ENCODE data around the gene STXBP6.
A peak's percentile ranks its signal among the peaks of the same experiment; 100 is the strongest.

The STXBP6 gene

GRCh38 chr14:24828486-24828885, 221.5 kb downstream of the STXBP6 start:
- ATAC-seq (replicated peaks) (no peak), DNase-seq (no peak)
- H3K27me3 Mint-ChIP-seq, result peaks cover 0 to 6% of the 10 kb centered on the region in 2 donors
- no peaks in the 10 kb centered on the region for H3K4me1 Mint-ChIP-seq
- no peak overlapping the region for H3K27ac Mint-ChIP-seq
- H3K36me3 Mint-ChIP-seq, result no peaks in the 10 kb centered on the region
- no peak overlapping the region for H3K4me3 Mint-ChIP-seq
- H3K9me3 Mint-ChIP-seq, result no peaks in the 10 kb centered on the region

DNA sequence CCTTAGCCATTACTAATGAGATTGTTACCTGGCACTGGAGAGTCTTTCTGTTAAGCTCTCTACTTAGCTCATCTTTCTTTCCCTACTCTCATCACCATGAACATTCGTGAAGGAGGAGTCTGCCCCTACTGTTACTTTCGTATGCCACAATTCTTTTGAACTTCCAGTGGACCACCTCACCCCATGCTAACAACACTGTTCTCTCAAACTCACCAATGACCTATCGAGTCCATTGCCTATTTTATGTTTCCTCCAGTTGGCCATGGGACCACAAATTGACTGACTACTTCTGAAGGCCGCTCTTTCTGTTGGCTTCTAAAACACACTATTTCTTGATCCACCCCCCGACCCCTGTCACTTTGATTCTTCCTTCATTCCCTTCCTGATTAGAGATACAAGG, 223.6 kb downstream of the STXBP6 start:
- Mint-ChIP-seq H3K27me3 (peaks cover 5 to 16% of the 10 kb centered on the region in 2 donors), H3K9me3 (no peaks in the 10 kb centered on the region), H3K4me3 (no peak overlapping the region), H3K27ac (no peak overlapping the region), H3K4me1 (no peaks in the 10 kb centered on the region), H3K36me3 (no peaks in the 10 kb centered on the region)
- ATAC-seq (replicated peaks), result no peak
- DNase-seq, result no peak

DNA sequence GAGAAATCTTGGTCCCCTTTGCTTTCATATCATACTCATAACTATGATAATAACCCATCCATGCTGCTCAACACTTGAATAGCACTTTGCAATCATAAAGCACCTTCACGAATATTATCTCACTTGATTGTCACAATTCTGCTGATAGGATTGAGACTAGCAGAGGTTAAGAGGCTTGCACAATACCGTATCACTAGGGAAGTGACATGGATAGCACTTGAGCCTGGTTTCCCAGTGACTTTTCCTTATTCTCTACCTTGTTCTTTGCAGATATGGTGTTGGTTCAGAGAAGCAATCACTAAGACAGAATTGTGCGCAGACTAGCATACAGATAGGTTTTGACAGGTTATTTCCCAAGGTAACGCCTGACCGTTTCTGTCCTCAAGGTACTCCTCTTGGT, 229.3 kb downstream of the STXBP6 start:
- Mint-ChIP-seq H3K4me3 (no peak overlapping the region), H3K27ac (no peak overlapping the region), H3K36me3 (no peaks in the 10 kb centered on the region), H3K4me1 (no peaks in the 10 kb centered on the region), H3K27me3 (peaks cover 10 to 17% of the 10 kb centered on the region in 2 donors), H3K9me3 (no peaks in the 10 kb centered on the region)
- no peak for DNase-seq
- ATAC-seq (replicated peaks), result no peak

- no peaks in the 10 kb centered on the region for H3K9me3 Mint-ChIP-seq
- ATAC-seq (replicated peaks) (no peak), DNase-seq (no peak)
- H3K4me3 Mint-ChIP-seq, result no peak overlapping the region
- H3K27me3 Mint-ChIP-seq, result peaks cover 10 to 19% of the 10 kb centered on the region in 2 donors
- no peak overlapping the region for H3K27ac Mint-ChIP-seq
- no peaks in the 10 kb centered on the region for H3K36me3 Mint-ChIP-seq
- H3K4me1 Mint-ChIP-seq, result no peaks in the 10 kb centered on the region
Observed at GRCh38 chr14:24818823-24819341, 231.1 kb downstream of the STXBP6 start.

GRCh38 chr14:24818058-24818822, 231.7 kb downstream of the STXBP6 start:
- Mint-ChIP-seq H3K4me1 (no peaks in the 10 kb centered on the region), H3K4me3 (no peak overlapping the region), H3K27me3 (peaks cover 10 to 22% of the 10 kb centered on the region in 2 donors), H3K36me3 (no peaks in the 10 kb centered on the region), H3K27ac (no peak overlapping the region), H3K9me3 (no peaks in the 10 kb centered on the region)
- no peak for DNase-seq
- ATAC-seq (replicated peaks), result no peak

- ATAC-seq (replicated peaks), result no peak
- H3K9me3 Mint-ChIP-seq, result no peaks in the 10 kb centered on the region
- no peaks in the 10 kb centered on the region for H3K4me1 Mint-ChIP-seq
- H3K27me3 Mint-ChIP-seq, result peaks cover 18 to 22% of the 10 kb centered on the region in 2 donors
- no peak overlapping the region for H3K27ac Mint-ChIP-seq
- no peaks in the 10 kb centered on the region for H3K36me3 Mint-ChIP-seq
- H3K4me3 Mint-ChIP-seq, result no peak overlapping the region
- no peak for DNase-seq
Observed at GRCh38 chr14:24817212-24818057, 232.5 kb downstream of the STXBP6 start.

DNA sequence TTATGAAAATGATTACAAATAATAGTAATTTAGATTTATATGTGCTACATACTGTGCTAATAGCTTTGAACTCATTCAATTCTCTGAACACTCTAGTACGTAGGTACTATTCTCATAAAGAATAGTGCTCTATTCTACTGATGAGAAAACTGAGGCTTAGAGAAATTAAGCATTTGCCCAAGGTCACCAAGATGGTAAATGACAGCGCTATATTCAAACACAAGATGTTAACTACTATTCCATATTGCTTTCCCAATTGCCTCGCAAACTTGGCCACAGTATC, 233.1 kb downstream of the STXBP6 start:
- no peaks in the 10 kb centered on the region for H3K36me3 Mint-ChIP-seq
- DNase-seq (no peak), ATAC-seq (replicated peaks) (no peak)
- no peaks in the 10 kb centered on the region for H3K9me3 Mint-ChIP-seq
- H3K27ac Mint-ChIP-seq, result no peak overlapping the region
- peaks cover 12 to 21% of the 10 kb centered on the region in 2 donors for H3K27me3 Mint-ChIP-seq
- H3K4me3 Mint-ChIP-seq, result no peak overlapping the region
- no peaks in the 10 kb centered on the region for H3K4me1 Mint-ChIP-seq

GRCh38 chr14:24816011-24816928, 233.7 kb downstream of the STXBP6 start:
- Mint-ChIP-seq H3K27me3 (peaks cover 8 to 17% of the 10 kb centered on the region in 2 donors), H3K4me3 (no peak overlapping the region), H3K27ac (no peak overlapping the region)

DNA sequence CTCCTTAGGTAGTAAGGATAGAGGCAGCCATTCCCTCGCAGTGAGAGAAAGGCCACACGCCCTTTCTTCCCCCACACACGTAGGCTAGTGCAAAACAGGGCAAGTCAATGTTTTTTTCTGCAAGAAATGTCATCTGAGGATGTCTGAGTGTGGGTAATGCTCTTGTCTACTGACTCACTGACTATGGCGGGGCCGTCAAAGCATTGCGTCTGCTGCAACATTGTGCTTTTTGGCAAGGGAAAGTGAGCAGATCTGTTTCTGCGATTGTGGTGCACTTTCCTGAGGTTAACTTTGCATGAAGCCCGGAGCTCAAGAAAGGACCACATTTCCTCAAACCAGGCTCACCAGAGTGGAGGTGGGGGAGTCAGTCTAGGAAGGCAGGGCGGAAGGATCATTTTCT, 234.4 kb downstream of the STXBP6 start:
- Mint-ChIP-seq H3K4me1 (no peaks in the 10 kb centered on the region), H3K9me3 (no peaks in the 10 kb centered on the region), H3K27me3 (peaks cover 8 to 18% of the 10 kb centered on the region in 2 donors)

More at GRCh38 chr14:24816011-24816928, 233.7 kb downstream of the STXBP6 start:
- H3K4me1 Mint-ChIP-seq, result no peaks in the 10 kb centered on the region
- H3K36me3 Mint-ChIP-seq, result no peaks in the 10 kb centered on the region
- H3K9me3 Mint-ChIP-seq, result no peaks in the 10 kb centered on the region
- ATAC-seq (replicated peaks), result no peak
- DNase-seq, result no peak

GRCh38 chr14:24814944-24815343, 235.0 kb downstream of the STXBP6 start:
- H3K36me3 Mint-ChIP-seq, result no peaks in the 10 kb centered on the region
- DNase-seq (no peak), ATAC-seq (replicated peaks) (no peak)
- no peak overlapping the region for H3K4me3 Mint-ChIP-seq
- H3K27me3 Mint-ChIP-seq, result peaks cover 8 to 24% of the 10 kb centered on the region in 2 donors
- H3K27ac Mint-ChIP-seq, result peak overlapping the region; percentile 25
- no peaks in the 10 kb centered on the region for H3K4me1 Mint-ChIP-seq
- H3K9me3 Mint-ChIP-seq, result no peaks in the 10 kb centered on the region

More for the DNA sequence above, 234.4 kb downstream of the STXBP6 start:
- DNase-seq (no peak), ATAC-seq (replicated peaks) (no peak)
- H3K27ac Mint-ChIP-seq, result no peak overlapping the region
- no peak overlapping the region for H3K4me3 Mint-ChIP-seq
- H3K36me3 Mint-ChIP-seq, result no peaks in the 10 kb centered on the region

GRCh38 chr14:24814346-24814745, 235.6 kb downstream of the STXBP6 start:
- no peak for DNase-seq
- Mint-ChIP-seq H3K27me3 (peaks cover 8 to 24% of the 10 kb centered on the region in 2 donors), H3K27ac (no peak overlapping the region), H3K4me1 (no peaks in the 10 kb centered on the region), H3K36me3 (no peaks in the 10 kb centered on the region), H3K4me3 (no peak overlapping the region), H3K9me3 (no peaks in the 10 kb centered on the region)
- ATAC-seq (replicated peaks), result no peak

DNA sequence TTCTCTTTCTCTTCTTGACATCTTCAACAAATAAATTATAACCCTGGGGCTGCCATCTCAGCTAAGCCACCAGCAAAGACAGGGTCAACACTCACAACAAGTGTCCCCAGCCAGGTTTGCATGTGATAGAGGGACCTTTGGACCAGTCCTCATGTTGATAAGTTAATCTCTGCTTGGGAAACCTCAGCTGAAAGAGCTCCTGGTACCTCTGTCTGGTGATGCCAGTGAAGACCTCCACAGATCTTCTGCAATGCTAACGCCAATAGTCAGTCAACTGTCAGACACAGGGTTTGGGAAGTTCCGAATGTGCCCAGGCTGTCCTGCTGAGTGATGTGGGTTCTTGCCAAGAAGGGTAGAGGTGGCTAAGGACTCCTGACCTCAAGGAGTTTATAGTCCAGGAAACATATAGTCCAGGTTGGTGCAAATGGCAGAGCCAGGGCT, 236.1 kb downstream of the STXBP6 start:
- no peaks in the 10 kb centered on the region for H3K9me3 Mint-ChIP-seq
- no peak for DNase-seq
- no peaks in the 10 kb centered on the region for H3K4me1 Mint-ChIP-seq
- peaks cover 8 to 21% of the 10 kb centered on the region in 2 donors for H3K27me3 Mint-ChIP-seq
- H3K36me3 Mint-ChIP-seq, result no peaks in the 10 kb centered on the region
- ATAC-seq (replicated peaks), result no peak
- H3K4me3 Mint-ChIP-seq, result no peak overlapping the region
- no peak overlapping the region for H3K27ac Mint-ChIP-seq

DNA sequence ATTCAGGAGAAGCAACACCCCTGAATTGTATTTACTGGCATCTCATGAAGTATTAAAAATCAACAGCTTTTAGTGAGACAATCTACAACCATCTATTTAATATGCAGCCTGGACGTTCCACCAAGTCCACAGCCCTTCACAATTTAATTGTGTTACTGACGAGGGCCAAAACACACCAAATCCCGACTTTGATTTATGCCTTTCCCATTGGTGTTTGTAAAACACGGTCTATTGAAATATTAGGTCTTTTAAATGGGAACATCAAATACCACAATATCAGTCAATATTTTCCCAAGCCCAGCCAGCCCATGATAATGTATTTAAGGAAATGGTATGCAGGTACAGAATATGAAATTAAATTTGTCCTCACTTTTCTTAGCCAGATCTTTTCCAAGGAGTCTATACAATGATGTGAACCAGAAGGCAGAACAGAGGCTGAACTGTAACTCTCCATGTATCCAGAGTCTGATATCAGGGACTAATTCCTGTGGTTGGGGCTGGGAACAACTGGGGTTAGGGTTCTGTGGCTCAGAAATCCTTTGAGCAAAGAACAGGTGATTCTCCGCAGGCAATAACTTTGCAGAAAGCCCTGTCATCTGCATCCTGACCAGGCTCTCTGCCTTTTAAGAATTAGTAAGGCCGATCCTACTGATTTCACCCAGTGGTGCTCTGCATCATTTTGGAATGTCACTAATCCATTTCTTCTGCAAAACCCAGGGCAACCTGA, 236.7 kb downstream of the STXBP6 start:
- Mint-ChIP-seq H3K9me3 (no peaks in the 10 kb centered on the region), H3K27ac (no peak overlapping the region), H3K4me3 (no peak overlapping the region), H3K36me3 (no peaks in the 10 kb centered on the region), H3K4me1 (no peaks in the 10 kb centered on the region), H3K27me3 (peaks cover 8 to 21% of the 10 kb centered on the region in 2 donors)
- no peak for ATAC-seq (replicated peaks)
- DNase-seq, result no peak
